Heart left ventricle (tissue), 13 donors: Measurements from ENCODE around the gene GPC3.

ENCODE experiments used
- CTCF ChIP-seq, 12 donors: fragments of 200-600 bp; sonication (generic) in 4 of 12; IDR thresholded peaks; one replicate each; pipeline versions ENCODE4 v1.5.0 to v1.8.0; 2018 to 2022; ENCODE audit warnings: antibody characterized with exemption in 12 of 12, mild to moderate bottlenecking in 5 of 12
- POLR2A ChIP-seq, 2 donors: fragments of 450-650 bp; IDR thresholded peaks; one replicate each; pipeline ENCODE4 v1.6.1; 2017; ENCODE audit warnings: antibody characterized with exemption in 2 of 2, mild to moderate bottlenecking in 2 of 2, moderate library complexity in 2 of 2
- donor health status: ischemic (EF 13 %, LVEDD 7.1; RV severe dilation, severe dysfunction).
- donor health status: DM: no; HTN: yes; CAD: no.
- donor health status: DM: no; HTN: no; CAD: no.
- donor health status: ischemic (EF 25% LVEDD 6.9; RV normal size, moderate dysfunction).
- donor health status: ischemic (EF 25% LVEDD 5.7; RV mildly dilated, moderate dysfunction).
- donor health status: ischemic (EF 35%, LVEDD 5.7; RV mildly dilated, moderate dysfunction).
- donor health status: nonischemic (EF 11% LVEDD 7.7; RV severe dilation, severe dysfunction).
- donor health status: DM: yes; HTN: yes; CAD: no.
- donor health status: PGD.
- donor health status: ischemic (EF 29% LVEDD 5.4; RV normal size, mild dysfunction).
- donor health status: nonischemic (EF 23%, LVEDD 6.1; RV moderate dilation, normal function).

DNA sequence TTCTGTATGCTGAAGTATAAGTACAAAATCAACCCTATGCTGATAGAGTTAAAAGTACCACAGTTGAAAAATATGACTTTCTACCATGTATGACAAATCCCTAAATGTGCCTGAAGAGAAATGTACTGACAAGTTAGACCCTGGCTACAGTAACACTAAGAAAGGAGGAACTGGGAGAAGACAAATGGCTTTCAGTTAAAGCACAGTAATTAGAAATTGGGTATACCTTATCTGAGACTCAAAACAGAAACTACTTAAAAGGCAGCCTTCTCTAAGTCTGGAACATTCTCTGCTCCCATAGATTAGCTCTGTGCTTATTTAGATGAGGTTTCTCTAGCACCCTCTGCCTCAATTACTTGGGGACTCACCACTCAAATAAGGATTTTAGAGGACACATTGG, 189.1 kb downstream of the GPC3 start:
- TF ChIP-seq CTCF (IDR thresholded peaks at IDR 0.05), result no peak
- no peak for TF ChIP-seq POLR2A (IDR thresholded peaks at IDR 0.05)
